NT2/D1 (cell line): ENCODE results near the gene RHOC.

Experiments
- DNase-seq: peaks from one replicate; pipeline ENCODE4 v3.0.0-alpha.2; 2011; ENCODE audit warnings: low read depth, low spot score
- H3K27me3 ChIP-seq: 2 replicates; pipeline ENCODE4 v1.6.0; 2011; ENCODE audit warnings: mild to moderate bottlenecking; ENCODE audit not compliant: insufficient read length, insufficient read depth
- H3K36me3 ChIP-seq: 2 replicates; pipeline ENCODE4 v1.6.1; 2011; ENCODE audit warnings: mild to moderate bottlenecking, low read length, mixed read lengths; ENCODE audit not compliant: insufficient read depth, insufficient read length
- H3K4me1 ChIP-seq: 2 replicates; pipeline ENCODE4 v1.5.1; 2011; ENCODE audit not compliant: insufficient read depth, insufficient read length
- H3K4me3 ChIP-seq: 2 replicates; pipeline ENCODE4 v1.5.1; 2011; ENCODE audit warnings: low read depth; ENCODE audit not compliant: insufficient read length
- H3K9ac ChIP-seq: 2 replicates; pipeline ENCODE4 v1.6.0; 2011; ENCODE audit warnings: low read depth; ENCODE audit not compliant: insufficient read length
- H3K9me3 ChIP-seq: 2 replicates; pipeline ENCODE4 v1.5.1; 2011; ENCODE audit warnings: mild to moderate bottlenecking, low read length; ENCODE audit not compliant: insufficient read depth
- SUZ12 ChIP-seq: IDR thresholded peaks from 2 replicates; pipeline ENCODE4 v1.6.1; 2011; ENCODE audit not compliant: insufficient read length, insufficient read depth; ENCODE audit errors: extremely low read depth
- YY1 ChIP-seq: IDR thresholded peaks from 2 replicates; pipeline ENCODE4 v1.6.1; 2011; ENCODE audit not compliant: insufficient read length, insufficient read depth
- ZNF274 ChIP-seq: IDR thresholded peaks from 2 replicates; pipeline ENCODE4 v1.6.1; 2011; ENCODE audit warnings: mild to moderate bottlenecking, low read depth, low read length

Gene RHOC

GRCh38 chr1:112704934-112705627 lies 1.8 kb downstream of the RHOC start:
- Histone ChIP-seq H3K4me3 (peak overlapping the region; percentile 82), H3K4me1 (peaks cover 31% of the 10 kb centered on the region), H3K9me3 (no peaks in the 10 kb centered on the region), H3K36me3 (peaks cover 53% of the 10 kb centered on the region), H3K27me3 (peaks cover 23% of the 10 kb centered on the region), H3K9ac (peak overlapping the region; percentile 90)
- DNase-seq: peak; percentile 97
- no peak for TF ChIP-seq ZNF274
- TF ChIP-seq SUZ12: no peak
- no peak for TF ChIP-seq YY1

GRCh38 chr1:112704391-112704933 lies 2.5 kb downstream of the RHOC start:
- no peaks in the 10 kb centered on the region for H3K9me3 ChIP-seq
- no peak for TF ChIP-seq YY1
- no peak for TF ChIP-seq SUZ12
- no peak for TF ChIP-seq ZNF274
- H3K4me3 ChIP-seq: peak overlapping the region; percentile 37
- H3K27me3 ChIP-seq: peaks cover 23% of the 10 kb centered on the region
- no peak for DNase-seq
- peaks cover 37% of the 10 kb centered on the region for H3K4me1 ChIP-seq
- H3K9ac ChIP-seq: peak overlapping the region; percentile 57
- peaks cover 53% of the 10 kb centered on the region for H3K36me3 ChIP-seq

GRCh38 chr1:112703706-112704105 lies 3.2 kb downstream of the RHOC start:
- Histone ChIP-seq H3K4me3 (no peak overlapping the region), H3K9me3 (no peaks in the 10 kb centered on the region), H3K4me1 (peaks cover 44% of the 10 kb centered on the region), H3K36me3 (peaks cover 59% of the 10 kb centered on the region), H3K9ac (peak overlapping the region; percentile 57), H3K27me3 (peaks cover 20% of the 10 kb centered on the region)
- no peak for DNase-seq
- TF ChIP-seq SUZ12 (no peak), ZNF274 (no peak), YY1 (no peak)

- H3K36me3 ChIP-seq: peaks cover 69% of the 10 kb centered on the region
- no peak overlapping the region for H3K9ac ChIP-seq
- H3K4me3 ChIP-seq: no peak overlapping the region
- H3K27me3 ChIP-seq: peaks cover 12% of the 10 kb centered on the region
- no peak for DNase-seq
- TF ChIP-seq SUZ12 (no peak), YY1 (no peak), ZNF274 (no peak)
- peaks cover 54% of the 10 kb centered on the region for H3K4me1 ChIP-seq
- H3K9me3 ChIP-seq: no peaks in the 10 kb centered on the region
Observed at GRCh38 chr1:112702420-112703261, 4.3 kb downstream of the RHOC start.

GRCh38 chr1:112702067-112702395 lies 4.9 kb downstream of the RHOC start:
- H3K4me1 ChIP-seq: peaks cover 55% of the 10 kb centered on the region
- H3K4me3 ChIP-seq: no peak overlapping the region
- H3K9me3 ChIP-seq: no peaks in the 10 kb centered on the region
- H3K9ac ChIP-seq: no peak overlapping the region
- TF ChIP-seq SUZ12 (no peak), ZNF274 (no peak), YY1 (no peak)
- no peak for DNase-seq
- peaks cover 74% of the 10 kb centered on the region for H3K36me3 ChIP-seq
- peaks cover 12% of the 10 kb centered on the region for H3K27me3 ChIP-seq

- H3K4me1 ChIP-seq: peaks cover 55% of the 10 kb centered on the region
- DNase-seq: no peak
- H3K36me3 ChIP-seq: peaks cover 80% of the 10 kb centered on the region
- TF ChIP-seq ZNF274: no peak
- no peak for TF ChIP-seq YY1
- TF ChIP-seq SUZ12: no peak
- peaks cover 12% of the 10 kb centered on the region for H3K27me3 ChIP-seq
- H3K9me3 ChIP-seq: no peaks in the 10 kb centered on the region
- H3K4me3 ChIP-seq: no peak overlapping the region
- H3K9ac ChIP-seq: peak overlapping the region; percentile 16
Observed at GRCh38 chr1:112701227-112702066, 5.5 kb downstream of the RHOC start.
